ENCODE results near the gene GABPA.
A peak's percentile ranks its signal among the peaks of the same experiment; 100 is the strongest.
"Not testable (repeated sequence)": the region's sequence is repeated elsewhere in the genome, so short reads cannot be mapped to it uniquely, and the experiment has no call there.

Gene GABPA

GRCh38 chr21:25742900-25743299 lies 8.1 kb downstream of the GABPA start:
- no peak for DNase-seq

- DNase-seq: no peak
Measured at GRCh38 chr21:25744854-25745253, 10.1 kb downstream of the GABPA start.

- peak; percentile 7 for DNase-seq
Measured at GRCh38 chr21:25750085-25750484, 15.3 kb downstream of the GABPA start.

GRCh38 chr21:25752416-25752815 lies 17.6 kb downstream of the GABPA start:
- no peak for DNase-seq

- no peak for DNase-seq
Measured at GRCh38 chr21:25756190-25756932, 21.6 kb downstream of the GABPA start.

- DNase-seq: no peak
Measured at GRCh38 chr21:25757531-25757930, 22.8 kb downstream of the GABPA start.

- DNase-seq: no peak
Measured at GRCh38 chr21:25759573-25759972, 24.8 kb downstream of the GABPA start.

- DNase-seq: no peak
Measured at GRCh38 chr21:25760061-25760460, 25.3 kb downstream of the GABPA start.

- no peak for DNase-seq
Measured at GRCh38 chr21:25760677-25761076, 25.9 kb downstream of the GABPA start.

- no peak for DNase-seq
Measured at GRCh38 chr21:25764065-25764464, 29.3 kb downstream of the GABPA start.

GRCh38 chr21:25767921-25768320 lies 33.1 kb downstream of the GABPA start:
- DNase-seq: no peak

GRCh38 chr21:25772686-25773085 lies 37.9 kb downstream of the GABPA start:
- peak; percentile 52 for DNase-seq

- no peak for DNase-seq
Measured at GRCh38 chr21:25776440-25776839, 41.7 kb downstream of the GABPA start.

GRCh38 chr21:25778126-25778875 lies 43.5 kb downstream of the GABPA start:
- not testable (repeated sequence) for DNase-seq

GRCh38 chr21:25788677-25789076 lies 53.9 kb downstream of the GABPA start:
- no peak for DNase-seq

- DNase-seq: peak; percentile 53
Measured at GRCh38 chr21:25790122-25790877, 55.5 kb downstream of the GABPA start.

GRCh38 chr21:25790878-25791204 lies 56.1 kb downstream of the GABPA start:
- peak; percentile 3 for DNase-seq

- DNase-seq: no peak
Measured at GRCh38 chr21:25791319-25791718, 56.5 kb downstream of the GABPA start.

- DNase-seq: peak; percentile 96
Measured at GRCh38 chr21:25801217-25802014, 66.6 kb downstream of the GABPA start.

- DNase-seq: no peak
Measured at GRCh38 chr21:25806060-25806459, 71.3 kb downstream of the GABPA start.

GRCh38 chr21:25807191-25807590 lies 72.4 kb downstream of the GABPA start:
- DNase-seq: no peak

- DNase-seq: no peak
Measured at GRCh38 chr21:25809013-25809412, 74.2 kb downstream of the GABPA start.

- no peak for DNase-seq
Measured at GRCh38 chr21:25811186-25811585, 76.4 kb downstream of the GABPA start.

All from hematopoietic multipotent progenitor cell treated with erythropoietin and hydrocortisone succinate and interleukin-3 and kit ligand, for 6 days (in vitro differentiated cells).